PC-9 (cell line): ENCODE measurements around the gene IL11.

Experiments used
- CTCF ChIP-seq: fragments of 200-600 bp; sonication (generic); conservative IDR thresholded peaks from 2 replicates; pipeline ENCODE4 v1.6.1; 2017; ENCODE audit warnings: mixed run types, antibody characterized with exemption, mild to moderate bottlenecking, moderate library complexity
- EZH2 ChIP-seq: fragments of 200-600 bp; sonication (generic); IDR thresholded peaks from 2 replicates; pipeline ENCODE4 v1.8.0; 2017; ENCODE audit warnings: antibody characterized with exemption, low read depth

DNA sequence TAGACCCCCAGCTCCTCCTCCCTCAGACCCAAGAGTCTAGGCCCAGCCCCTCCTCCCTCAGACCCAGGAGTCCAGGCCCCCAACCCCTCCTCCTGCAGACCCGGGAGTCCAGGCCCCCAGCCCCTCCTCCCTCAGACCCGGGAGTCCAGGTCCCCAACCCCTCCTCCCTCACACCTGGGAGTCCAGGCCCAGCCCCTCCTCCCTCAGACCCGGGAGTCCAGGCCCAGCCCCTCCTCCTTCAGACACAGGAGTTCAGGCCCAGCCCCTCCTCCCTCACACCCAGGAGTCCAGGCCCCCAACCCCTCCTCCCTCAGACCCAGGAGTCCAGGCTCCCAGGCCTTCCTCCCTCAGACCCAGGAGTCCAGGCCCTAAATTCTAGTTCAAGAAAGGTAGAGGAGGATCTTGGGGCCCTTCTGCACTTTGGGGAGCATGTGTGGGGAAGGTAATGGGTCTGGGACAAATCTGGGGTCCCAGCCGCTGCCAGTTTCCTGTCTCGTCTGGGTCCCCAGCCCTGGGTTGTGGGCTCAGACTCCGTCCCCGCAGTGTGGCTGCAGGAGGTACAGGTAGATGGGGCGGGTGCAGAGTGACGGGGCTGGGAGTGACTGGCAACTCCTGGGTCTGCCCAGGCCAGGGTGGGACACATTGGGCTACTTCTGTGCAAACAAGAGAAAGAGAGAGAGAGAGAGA, 3.2 kb upstream of the IL11 start:
- TF ChIP-seq CTCF = no peak
- TF ChIP-seq EZH2 = no peak
